Suprapubic skin (tissue), 4 donors: ENCODE data around the gene CSTF3. TPM values are rescaled to one million over a fixed set of nuclear protein-coding genes. Genes with fewer than 3 reads are reported as not detected.

Experiments used
- DNase-seq, 2 donors: peaks; one replicate each; pipeline ENCODE4 v3.0.0-alpha.2; 2019; ENCODE audit warnings: low spot score in 2 of 2
- H3K27ac ChIP-seq: fragments of 200-600 bp; sonication (generic); one replicate; pipeline ENCODE4 v1.5.1; 2019
- H3K27me3 ChIP-seq: fragments of 200-600 bp; sonication (generic); one replicate; pipeline ENCODE4 v1.5.1; 2019
- H3K36me3 ChIP-seq: fragments of 200-600 bp; sonication (generic); one replicate; pipeline ENCODE4 v1.5.1; 2019
- H3K4me1 ChIP-seq: fragments of 200-600 bp; sonication (generic); one replicate; pipeline ENCODE4 v1.5.1; 2019
- H3K4me3 ChIP-seq: fragments of 200-600 bp; sonication (generic); one replicate; pipeline ENCODE4 v1.5.1; 2019; ENCODE audit warnings: mild to moderate bottlenecking
- H3K9me3 ChIP-seq: fragments of 200-600 bp; sonication (generic); one replicate; pipeline ENCODE4 v1.5.1; 2019
- CTCF ChIP-seq, 2 donors: fragments of 200-600 bp in 1 of 2; fragments of 450-650 bp in 1 of 2; sonication (generic) in 1 of 2; IDR thresholded peaks; one replicate each; pipeline ENCODE4 v1.5.1; 2016 to 2019; ENCODE audit warnings: antibody characterized with exemption in 2 of 2, mild to moderate bottlenecking in 1 of 2, moderate library complexity in 1 of 2
- EP300 ChIP-seq: sonication (generic); formaldehyde crosslinking; IDR thresholded peaks from one replicate; pipeline ENCODE4 v1.6.1; 2017; ENCODE audit warnings: antibody characterized with exemption
- POLR2A ChIP-seq, 2 donors: fragments of 450-650 bp; IDR thresholded peaks; one replicate each; pipeline ENCODE4 v1.6.1; 2017; ENCODE audit warnings: antibody characterized with exemption in 2 of 2, mild to moderate bottlenecking in 2 of 2, moderate library complexity in 2 of 2
- POLR2AphosphoS5 ChIP-seq, 3 donors: sonication (generic); formaldehyde crosslinking; IDR thresholded peaks; one replicate each; pipeline ENCODE4 v1.6.1; 2017; ENCODE audit warnings: antibody characterized with exemption in 3 of 3
- WGBS: methylation state at CpG from one replicate; pipeline ENCODE4 v1.1.5; 2018; 5-methylcytosine and 5-hydroxymethylcytosine counted together
- total RNA-seq, 4 donors: library from RNA; depleted of rRNA; stranded (reverse); fragments of >200 nt; gene quantifications; one replicate each; pipeline ENCODE4 v1.1.0, GENCODE V29; 2016

The CSTF3 gene
- total RNA-seq, 4 donors from 2014 or later: 10.8 to 23.3 (median 12.4) TPM

GRCh38 chr11:33083918-33084317 is 77.4 kb downstream of the CSTF3 start:
- 93% methylated on average over 1 of the region's 1 CpG for WGBS
- Histone ChIP-seq H3K4me3 (no peak overlapping the region), H3K4me1 (no peaks in the 10 kb centered on the region), H3K36me3 (peaks cover 51% of the 10 kb centered on the region), H3K9me3 (no peaks in the 10 kb centered on the region), H3K27ac (no peak overlapping the region), H3K27me3 (no peaks in the 10 kb centered on the region)
- no peak for DNase-seq
- no peak for TF ChIP-seq POLR2A (IDR thresholded peaks at IDR 0.05)
- no peak for TF ChIP-seq CTCF (IDR thresholded peaks at IDR 0.05)
- TF ChIP-seq EP300: no peak
- no peak for TF ChIP-seq POLR2AphosphoS5 (IDR thresholded peaks at IDR 0.05)

DNA sequence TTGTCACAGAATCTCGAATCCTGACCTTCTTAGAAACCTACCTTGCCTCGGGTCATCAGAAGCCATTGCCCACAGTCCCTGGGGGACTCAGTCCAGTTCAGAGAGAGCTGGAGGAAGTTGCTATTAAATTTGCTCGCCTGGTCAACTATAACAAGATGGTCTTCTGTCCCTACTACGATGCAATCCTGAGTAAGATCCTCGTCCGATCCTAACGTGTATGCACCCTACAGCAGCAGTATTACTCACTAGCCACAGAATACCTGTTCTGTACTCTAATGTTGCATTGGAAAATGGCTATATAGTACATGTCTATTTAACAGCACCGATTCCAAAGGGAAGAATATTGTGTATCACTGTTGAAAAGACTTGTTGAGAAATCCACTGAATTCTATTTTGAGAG is 88.8 kb downstream of the CSTF3 start:
- H3K27ac ChIP-seq: no peak overlapping the region
- H3K36me3 ChIP-seq: peaks cover 87% of the 10 kb centered on the region
- H3K4me3 ChIP-seq: no peak overlapping the region
- 91% methylated on average over 8 of the region's 8 CpGs for WGBS
- no peaks in the 10 kb centered on the region for H3K4me1 ChIP-seq
- H3K27me3 ChIP-seq: no peaks in the 10 kb centered on the region
- no peaks in the 10 kb centered on the region for H3K9me3 ChIP-seq
- no peak for DNase-seq
- no peak for TF ChIP-seq EP300
- TF ChIP-seq POLR2A (IDR thresholded peaks at IDR 0.05): no peak
- no peak for TF ChIP-seq CTCF (IDR thresholded peaks at IDR 0.05)
- TF ChIP-seq POLR2AphosphoS5 (IDR thresholded peaks at IDR 0.05): no peak

DNA sequence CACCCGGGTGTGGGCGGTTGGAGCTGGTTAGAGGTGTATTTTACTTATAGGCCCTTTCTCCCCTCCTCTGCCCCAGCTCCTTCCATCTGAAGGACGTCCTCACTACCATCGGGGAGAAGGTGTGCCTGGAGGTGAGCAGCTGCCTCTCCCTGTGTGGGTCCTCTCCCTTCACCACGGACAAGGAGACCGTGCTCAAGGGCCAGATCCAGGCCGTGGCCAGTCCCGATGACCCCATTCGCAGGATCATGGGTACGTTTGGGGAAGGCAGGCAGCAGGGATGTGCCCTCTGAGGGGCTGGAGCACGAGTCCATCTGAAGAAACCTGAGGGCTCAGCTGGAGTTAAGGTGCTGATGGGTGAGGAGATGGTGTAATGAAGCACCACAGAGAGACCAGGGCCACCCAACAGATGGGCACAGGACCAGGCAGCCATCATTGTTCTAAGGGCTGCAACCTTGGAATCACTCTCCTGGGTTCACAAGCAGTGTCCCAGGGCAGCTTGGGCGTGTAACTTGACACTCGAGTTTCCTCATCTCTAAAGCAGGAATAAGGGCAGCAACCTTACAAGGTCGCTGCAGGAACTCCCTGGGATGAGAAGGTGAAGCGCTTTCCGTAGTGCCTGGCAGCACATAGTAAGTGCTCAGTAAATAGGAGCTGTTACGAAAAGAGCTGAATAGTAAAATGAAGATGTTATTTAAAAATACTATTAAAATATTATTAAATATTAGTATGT is 92.5 kb downstream of the CSTF3 start:
- Histone ChIP-seq H3K4me3 (no peak overlapping the region), H3K27me3 (no peaks in the 10 kb centered on the region), H3K9me3 (no peaks in the 10 kb centered on the region), H3K4me1 (peaks cover 21% of the 10 kb centered on the region), H3K36me3 (peaks cover 74% of the 10 kb centered on the region), H3K27ac (no peak overlapping the region)
- DNase-seq: no peak
- TF ChIP-seq CTCF (IDR thresholded peaks at IDR 0.05) (no peak), POLR2A (IDR thresholded peaks at IDR 0.05) (no peak), EP300 (no peak), POLR2AphosphoS5 (IDR thresholded peaks at IDR 0.05) (no peak)
- 93% methylated on average over 16 of the region's 17 CpGs for WGBS

DNA sequence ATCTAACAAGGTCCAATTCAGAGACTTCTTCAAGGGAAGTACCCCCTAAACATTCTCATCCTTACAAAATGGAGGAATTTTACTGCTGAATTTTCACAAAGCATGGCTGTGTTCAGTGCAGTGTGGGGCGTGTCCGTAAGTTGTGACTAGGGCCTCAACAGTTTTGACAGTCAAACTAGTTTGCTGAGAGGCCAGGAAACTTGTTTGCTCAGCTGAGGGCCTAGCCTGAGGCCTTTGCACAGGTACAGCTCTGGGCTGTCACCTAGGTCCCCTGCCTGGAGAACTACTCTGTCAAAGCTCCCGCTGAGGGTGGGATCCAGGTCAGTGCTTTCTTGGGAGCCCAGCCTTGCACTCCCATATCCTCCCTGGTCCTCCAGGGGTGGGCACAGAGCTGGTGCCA is 94.0 kb downstream of the CSTF3 start:
- Histone ChIP-seq H3K4me3 (no peak overlapping the region), H3K36me3 (peaks cover 61% of the 10 kb centered on the region), H3K4me1 (peaks cover 31% of the 10 kb centered on the region), H3K27me3 (no peaks in the 10 kb centered on the region), H3K27ac (no peak overlapping the region), H3K9me3 (no peaks in the 10 kb centered on the region)
- 82% methylated on average over 3 of the region's 3 CpGs for WGBS
- TF ChIP-seq CTCF (IDR thresholded peaks at IDR 0.05): no peak
- no peak for TF ChIP-seq EP300
- no peak for TF ChIP-seq POLR2AphosphoS5 (IDR thresholded peaks at IDR 0.05)
- TF ChIP-seq POLR2A (IDR thresholded peaks at IDR 0.05): no peak
- no peak for DNase-seq

DNA sequence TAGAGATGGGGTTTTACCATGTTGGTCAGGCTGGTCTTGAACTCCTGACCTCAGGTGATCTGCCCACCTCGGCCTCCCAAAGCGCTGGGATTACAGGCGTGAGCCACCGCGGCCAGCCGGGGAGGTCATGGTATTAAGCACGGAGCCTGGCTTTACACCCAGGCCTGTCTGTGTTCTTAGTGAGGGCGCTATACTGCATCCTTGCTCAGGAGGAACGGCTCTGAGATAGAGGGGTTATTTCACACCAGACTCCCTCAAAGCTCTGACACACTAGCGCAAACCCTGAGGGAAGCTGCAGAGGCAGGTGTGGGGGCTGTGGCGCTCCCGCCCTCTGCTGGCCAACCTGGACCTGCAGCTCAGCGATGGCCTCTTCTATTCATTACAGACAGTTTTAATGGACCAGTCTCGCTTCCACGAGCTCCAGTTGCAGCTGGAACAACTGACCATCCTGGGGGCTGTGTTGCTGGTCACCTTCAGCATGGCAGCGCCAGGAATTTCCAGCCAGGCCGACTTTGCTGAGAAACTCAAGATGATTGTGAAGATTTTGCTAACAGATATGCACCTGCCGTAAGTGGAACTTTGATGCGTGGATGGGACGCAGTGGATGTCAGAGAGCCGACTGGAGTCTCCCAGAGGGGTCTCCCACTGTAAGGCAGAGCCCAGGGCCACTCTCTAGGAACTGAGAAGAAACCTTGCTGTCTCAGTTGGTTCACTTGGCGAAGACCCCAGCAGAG is 95.7 kb downstream of the CSTF3 start:
- TF ChIP-seq EP300: no peak
- TF ChIP-seq CTCF (IDR thresholded peaks at IDR 0.05): peak; percentile 72 to 82
- H3K36me3 ChIP-seq: peaks cover 49% of the 10 kb centered on the region

More for the DNA sequence above, 95.7 kb downstream of the CSTF3 start:
- Histone ChIP-seq H3K4me1 (peaks cover 42% of the 10 kb centered on the region), H3K27ac (no peak overlapping the region), H3K4me3 (no peak overlapping the region), H3K9me3 (no peaks in the 10 kb centered on the region), H3K27me3 (no peaks in the 10 kb centered on the region)
- peak in 1 of 2 donors; percentile 82 for DNase-seq
- 72% methylated on average over 21 of the region's 22 CpGs for WGBS
